Neural cell (in vitro differentiated cells): Measurements from ENCODE around the gene PLEKHA8. TPM values are rescaled to one million over a fixed set of nuclear protein-coding genes. Genes with fewer than 3 reads are reported as not detected.

Source experiments
- H2AFZ ChIP-seq: fragments of 200-600, 300-800 bp; sonication (generic), shearing (Covaris generic); 2 replicates; pipeline ENCODE4 v1.6.0; 2014; ENCODE audit warnings: low read depth, mild to moderate bottlenecking, antibody characterized with exemption, low read length, moderate library complexity
- H3F3A ChIP-seq: fragments of 200-600 bp; shearing (Covaris generic); 2 replicates; pipeline ENCODE4 v1.6.1; 2016; ENCODE audit warnings: mild to moderate bottlenecking, moderate library complexity, mixed read lengths, antibody characterized with exemption, low read length; ENCODE audit not compliant: insufficient read depth, poor library complexity, severe bottlenecking
- H3K27ac ChIP-seq: fragments of 200-600, 300-800 bp; sonication (generic), shearing (Covaris generic); 2 replicates; pipeline ENCODE4 v1.5.1; 2014; ENCODE audit warnings: mild to moderate bottlenecking, low read length, moderate library complexity
- H3K27me3 ChIP-seq: fragments of 300-800, 200-600 bp; sonication (generic), shearing (Covaris generic); 2 replicates; pipeline ENCODE4 v1.6.0; 2014; ENCODE audit warnings: mild to moderate bottlenecking, low read depth, low read length, moderate library complexity; ENCODE audit not compliant: insufficient read depth
- H3K36me3 ChIP-seq: fragments of 300-800, 200-600 bp; sonication (generic), shearing (Covaris generic); 2 replicates; pipeline ENCODE4 v1.5.1; 2014; ENCODE audit warnings: mild to moderate bottlenecking, antibody characterized with exemption, low read length, moderate library complexity; ENCODE audit not compliant: insufficient read depth
- H3K4me2 ChIP-seq: fragments of 300-800, 200-600 bp; sonication (generic), shearing (Covaris generic); 2 replicates; pipeline ENCODE4 v1.6.0; 2014; ENCODE audit warnings: mild to moderate bottlenecking, low read length
- H3K4me3 ChIP-seq: fragments of 300-800, 200-600 bp; sonication (generic), shearing (Covaris generic); 2 replicates; pipeline ENCODE4 v1.5.1; 2014; ENCODE audit warnings: mild to moderate bottlenecking, low read length, moderate library complexity
- H3K79me2 ChIP-seq: fragments of 200-600 bp; shearing (Covaris generic); replicated peaks from 2 replicates; pipeline ENCODE4 v1.6.0; 2014; ENCODE audit warnings: mild to moderate bottlenecking, low read length, moderate library complexity; ENCODE audit not compliant: insufficient read depth
- H3K9ac ChIP-seq: fragments of 300-800, 200-600 bp; sonication (generic), shearing (Covaris generic); 2 replicates; pipeline ENCODE4 v1.6.1; 2016; ENCODE audit warnings: mild to moderate bottlenecking, low read length, mixed read lengths
- H3K9me2 ChIP-seq: fragments of 200-600 bp; shearing (Covaris generic); 2 replicates; pipeline ENCODE4 v1.6.1; 2016; ENCODE audit warnings: mild to moderate bottlenecking, low read length, mixed read lengths; ENCODE audit not compliant: insufficient read depth
- H3K9me3 ChIP-seq: fragments of 200-600, 300-800 bp; sonication (generic), shearing (Covaris generic); 2 replicates; pipeline ENCODE4 v1.6.1; 2016; ENCODE audit warnings: mild to moderate bottlenecking, mixed run types, low read length, moderate library complexity, mixed read lengths
- H4K20me1 ChIP-seq: fragments of 200-600 bp; shearing (Covaris generic); 2 replicates; pipeline ENCODE4 v1.6.1; 2016; ENCODE audit warnings: mild to moderate bottlenecking, mixed run types; ENCODE audit not compliant: insufficient read depth
- EP300 ChIP-seq: fragments of 450-650 bp; conservative IDR thresholded peaks from 2 replicates; pipeline ENCODE4 v1.6.1; 2014; ENCODE audit warnings: antibody characterized with exemption, mild to moderate bottlenecking, moderate library complexity; ENCODE audit not compliant: poor library complexity, severe bottlenecking
- EZH2 ChIP-seq: fragments of 200-600, 300-800 bp; shearing (Covaris generic), sonication (generic); IDR thresholded peaks from 2 replicates; pipeline ENCODE4 v1.6.1; 2014; ENCODE audit warnings: antibody characterized with exemption, low read length, borderline replicate concordance, mild to moderate bottlenecking; ENCODE audit not compliant: insufficient read depth, poor library complexity, severe bottlenecking
- MXI1 ChIP-seq: fragments of 450-650 bp; conservative IDR thresholded peaks from 2 replicates; pipeline ENCODE4 v1.6.1; 2014; ENCODE audit warnings: antibody characterized with exemption, mild to moderate bottlenecking; ENCODE audit not compliant: poor library complexity, severe bottlenecking
- POLR2AphosphoS5 ChIP-seq: IDR thresholded peaks from 2 replicates; pipeline ENCODE4 v1.6.1; 2012
- RAD21 ChIP-seq: fragments of 450-650 bp; conservative IDR thresholded peaks from 2 replicates; pipeline ENCODE4 v1.6.1; 2014; ENCODE audit warnings: antibody characterized with exemption, mild to moderate bottlenecking, moderate library complexity
- SMC3 ChIP-seq: fragments of 450-650 bp; conservative IDR thresholded peaks from 2 replicates; pipeline ENCODE4 v1.6.1; 2014; ENCODE audit warnings: antibody characterized with exemption, mild to moderate bottlenecking, moderate library complexity; ENCODE audit not compliant: poor library complexity
- TAF1 ChIP-seq: IDR thresholded peaks from 2 replicates; pipeline ENCODE4 v1.6.1; 2012; ENCODE audit warnings: low read depth
- polyA plus RNA-seq: library from polyadenylated mRNA; depleted of rRNA; stranded (reverse); fragments of >200 nt; gene quantifications from 2 replicates; pipeline ENCODE4 v1.2.3, GENCODE V29; 2014
- TF ChIP-seq, protein P1 (sequence below): IDR thresholded peaks from 2 replicates; pipeline ENCODE4 v1.6.1; 2012; ENCODE audit warnings: borderline replicate concordance
- TF ChIP-seq, protein P2 (sequence below): fragments of 450-650 bp; IDR thresholded peaks from 2 replicates; pipeline ENCODE4 v1.5.1; 2014; ENCODE audit warnings: antibody characterized with exemption, mild to moderate bottlenecking, moderate library complexity; ENCODE audit not compliant: poor library complexity, severe bottlenecking

Gene PLEKHA8
- polyA plus RNA-seq, 1 donor from 2014 or later: 43.1 TPM

DNA sequence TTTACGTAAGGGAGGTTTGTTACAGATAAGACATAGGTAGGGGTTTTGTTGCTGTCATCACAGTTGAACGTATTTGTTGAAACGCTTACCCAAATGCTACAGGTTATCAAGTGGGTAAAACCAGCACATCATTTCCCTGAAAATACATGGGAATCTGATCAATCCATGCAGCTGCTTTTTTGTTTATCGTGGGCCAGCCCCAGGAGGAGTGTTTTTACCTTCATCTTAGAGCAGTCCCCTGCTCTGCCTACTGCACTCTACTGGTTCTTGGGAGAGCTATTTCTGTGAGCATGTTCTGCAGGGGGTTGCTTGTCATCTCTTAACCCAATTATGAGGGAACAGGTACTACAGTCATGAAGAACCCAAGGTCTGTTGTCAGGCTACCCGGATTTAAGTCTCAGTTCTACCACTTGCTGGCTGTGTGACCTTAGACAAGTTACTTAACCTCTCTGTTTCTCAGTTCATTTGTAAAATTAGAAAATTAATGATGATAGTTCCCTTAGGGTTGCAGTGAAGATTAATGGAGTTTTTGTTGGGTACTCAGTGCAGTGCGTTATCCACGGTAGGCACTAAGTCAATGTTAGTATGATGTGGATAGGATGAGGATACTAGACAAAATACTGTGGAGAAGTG lies 121.5 kb downstream of the PLEKHA8 start:
- Histone ChIP-seq H3K27ac (no peak overlapping the region), H3K27me3 (no peaks in the 10 kb centered on the region), H3K9ac (no peak overlapping the region), H3K4me3 (no peak overlapping the region), H2AFZ (no peak overlapping the region), H3K4me2 (no peak overlapping the region), H3K9me3 (no peaks in the 10 kb centered on the region), H3F3A (peaks cover 3% of the 10 kb centered on the region), H3K36me3 (no peaks in the 10 kb centered on the region), H3K79me2 (no peaks in the 10 kb centered on the region), H3K9me2 (no peaks in the 10 kb centered on the region), H4K20me1 (no peaks in the 10 kb centered on the region)
- TF ChIP-seq TAF1 (no peak), EP300 (no peak), RAD21 (no peak), SMC3 (no peak), POLR2AphosphoS5 (no peak), MXI1 (no peak), EZH2 (no peak)
- TF ChIP-seq, protein P1, sequence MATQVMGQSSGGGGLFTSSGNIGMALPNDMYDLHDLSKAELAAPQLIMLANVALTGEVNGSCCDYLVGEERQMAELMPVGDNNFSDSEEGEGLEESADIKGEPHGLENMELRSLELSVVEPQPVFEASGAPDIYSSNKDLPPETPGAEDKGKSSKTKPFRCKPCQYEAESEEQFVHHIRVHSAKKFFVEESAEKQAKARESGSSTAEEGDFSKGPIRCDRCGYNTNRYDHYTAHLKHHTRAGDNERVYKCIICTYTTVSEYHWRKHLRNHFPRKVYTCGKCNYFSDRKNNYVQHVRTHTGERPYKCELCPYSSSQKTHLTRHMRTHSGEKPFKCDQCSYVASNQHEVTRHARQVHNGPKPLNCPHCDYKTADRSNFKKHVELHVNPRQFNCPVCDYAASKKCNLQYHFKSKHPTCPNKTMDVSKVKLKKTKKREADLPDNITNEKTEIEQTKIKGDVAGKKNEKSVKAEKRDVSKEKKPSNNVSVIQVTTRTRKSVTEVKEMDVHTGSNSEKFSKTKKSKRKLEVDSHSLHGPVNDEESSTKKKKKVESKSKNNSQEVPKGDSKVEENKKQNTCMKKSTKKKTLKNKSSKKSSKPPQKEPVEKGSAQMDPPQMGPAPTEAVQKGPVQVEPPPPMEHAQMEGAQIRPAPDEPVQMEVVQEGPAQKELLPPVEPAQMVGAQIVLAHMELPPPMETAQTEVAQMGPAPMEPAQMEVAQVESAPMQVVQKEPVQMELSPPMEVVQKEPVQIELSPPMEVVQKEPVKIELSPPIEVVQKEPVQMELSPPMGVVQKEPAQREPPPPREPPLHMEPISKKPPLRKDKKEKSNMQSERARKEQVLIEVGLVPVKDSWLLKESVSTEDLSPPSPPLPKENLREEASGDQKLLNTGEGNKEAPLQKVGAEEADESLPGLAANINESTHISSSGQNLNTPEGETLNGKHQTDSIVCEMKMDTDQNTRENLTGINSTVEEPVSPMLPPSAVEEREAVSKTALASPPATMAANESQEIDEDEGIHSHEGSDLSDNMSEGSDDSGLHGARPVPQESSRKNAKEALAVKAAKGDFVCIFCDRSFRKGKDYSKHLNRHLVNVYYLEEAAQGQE: no peak
- TF ChIP-seq, protein P2, sequence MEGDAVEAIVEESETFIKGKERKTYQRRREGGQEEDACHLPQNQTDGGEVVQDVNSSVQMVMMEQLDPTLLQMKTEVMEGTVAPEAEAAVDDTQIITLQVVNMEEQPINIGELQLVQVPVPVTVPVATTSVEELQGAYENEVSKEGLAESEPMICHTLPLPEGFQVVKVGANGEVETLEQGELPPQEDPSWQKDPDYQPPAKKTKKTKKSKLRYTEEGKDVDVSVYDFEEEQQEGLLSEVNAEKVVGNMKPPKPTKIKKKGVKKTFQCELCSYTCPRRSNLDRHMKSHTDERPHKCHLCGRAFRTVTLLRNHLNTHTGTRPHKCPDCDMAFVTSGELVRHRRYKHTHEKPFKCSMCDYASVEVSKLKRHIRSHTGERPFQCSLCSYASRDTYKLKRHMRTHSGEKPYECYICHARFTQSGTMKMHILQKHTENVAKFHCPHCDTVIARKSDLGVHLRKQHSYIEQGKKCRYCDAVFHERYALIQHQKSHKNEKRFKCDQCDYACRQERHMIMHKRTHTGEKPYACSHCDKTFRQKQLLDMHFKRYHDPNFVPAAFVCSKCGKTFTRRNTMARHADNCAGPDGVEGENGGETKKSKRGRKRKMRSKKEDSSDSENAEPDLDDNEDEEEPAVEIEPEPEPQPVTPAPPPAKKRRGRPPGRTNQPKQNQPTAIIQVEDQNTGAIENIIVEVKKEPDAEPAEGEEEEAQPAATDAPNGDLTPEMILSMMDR: no peak

DNA sequence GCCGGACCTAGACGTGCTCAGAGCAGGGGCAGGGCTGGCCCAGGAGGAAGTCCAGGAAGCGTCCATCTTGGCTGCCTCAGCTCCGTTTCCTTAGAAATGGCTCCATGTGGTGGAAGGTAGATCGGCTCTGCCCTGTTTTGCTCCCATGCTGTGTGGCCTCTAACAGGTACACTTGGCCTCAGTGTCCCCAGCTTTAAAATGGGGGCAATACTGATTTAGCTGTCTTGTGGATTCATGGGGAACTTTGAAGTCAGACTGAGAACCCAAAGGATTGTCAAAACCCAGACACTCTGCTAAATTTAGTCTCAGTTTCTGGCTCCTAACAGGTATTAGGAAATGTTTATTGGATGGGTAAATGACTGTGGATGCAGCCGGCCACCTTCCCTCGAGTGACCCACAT lies 122.5 kb downstream of the PLEKHA8 start:
- Histone ChIP-seq H3K9me2 (no peaks in the 10 kb centered on the region), H2AFZ (no peak overlapping the region), H3K36me3 (no peaks in the 10 kb centered on the region)

More for the DNA sequence above, 122.5 kb downstream of the PLEKHA8 start:
- Histone ChIP-seq H3F3A (peaks cover 3% of the 10 kb centered on the region), H3K27ac (no peak overlapping the region), H3K27me3 (no peaks in the 10 kb centered on the region), H4K20me1 (no peaks in the 10 kb centered on the region), H3K9ac (no peak overlapping the region), H3K79me2 (no peaks in the 10 kb centered on the region), H3K4me3 (no peak overlapping the region), H3K9me3 (no peaks in the 10 kb centered on the region), H3K4me2 (no peak overlapping the region)
- TF ChIP-seq EP300 (no peak), TAF1 (no peak), SMC3 (no peak), MXI1 (no peak), POLR2AphosphoS5 (no peak), EZH2 (no peak), RAD21 (no peak)
- TF ChIP-seq, protein P2: no peak
- TF ChIP-seq, protein P1: no peak
